D721Med (cell line): ENCODE data around the gene MDH1B.

ENCODE experiments used
- DNase-seq: peaks from one replicate; pipeline ENCODE4 v3.0.0; 2011; ENCODE audit warnings: low spot score; ENCODE audit not compliant: insufficient read length
- FAIRE-seq: peaks from 2 replicates; lab custom pipeline; 2011; peaks lifted over from hg19 to GRCh38; lab: Jason Lieb, UNC
- CTCF ChIP-seq: IDR thresholded peaks from 2 replicates; pipeline ENCODE4 v1.5.1; 2012; ENCODE audit warnings: mild to moderate bottlenecking, control low read depth; ENCODE audit not compliant: insufficient read depth; ENCODE audit errors: missing control alignments

The MDH1B gene

DNA sequence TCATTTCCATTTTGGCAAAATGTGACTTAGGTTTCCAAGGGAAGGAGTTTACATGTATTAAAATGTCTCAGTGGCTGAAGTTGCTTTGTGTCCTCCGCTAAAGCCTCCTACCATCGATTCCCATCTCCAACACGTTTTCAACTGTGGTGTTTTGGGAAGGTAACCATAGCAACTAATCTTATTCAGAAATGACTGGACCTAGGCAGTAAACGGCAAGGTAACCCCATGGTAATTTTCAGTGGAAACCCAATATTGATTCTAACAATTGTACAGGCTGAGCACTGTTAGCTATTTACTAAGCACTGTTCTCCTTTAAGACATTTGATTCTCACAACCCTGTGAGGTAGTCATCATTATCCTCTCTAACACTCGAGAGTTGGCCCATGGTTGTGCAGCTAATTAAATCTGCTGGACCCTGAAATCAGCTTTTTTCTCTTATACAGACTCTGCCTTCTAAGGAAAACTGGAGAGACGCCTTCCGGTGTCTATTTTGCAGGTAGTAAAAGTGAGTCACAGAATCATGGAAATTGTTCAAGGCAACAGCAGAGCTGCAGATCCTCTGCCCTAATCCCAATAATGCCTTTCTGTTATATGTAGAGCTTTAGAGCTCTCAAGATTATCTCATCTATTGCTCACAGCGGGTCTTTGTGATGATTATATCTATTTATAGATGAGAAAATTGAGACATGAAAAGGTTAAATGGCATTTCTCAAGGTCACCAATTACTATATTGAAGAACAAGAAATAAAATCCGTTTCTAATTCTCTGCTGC, 36.5 kb upstream of the MDH1B start:
- peak; percentile 69 for FAIRE-seq
- TF ChIP-seq CTCF, result no peak
- no peak for DNase-seq

GRCh38 chr2:206800506-206801417, 35.6 kb upstream of the MDH1B start:
- FAIRE-seq, result peak; percentile 35
- TF ChIP-seq CTCF, result peak; percentile 73
- no peak for DNase-seq

DNA sequence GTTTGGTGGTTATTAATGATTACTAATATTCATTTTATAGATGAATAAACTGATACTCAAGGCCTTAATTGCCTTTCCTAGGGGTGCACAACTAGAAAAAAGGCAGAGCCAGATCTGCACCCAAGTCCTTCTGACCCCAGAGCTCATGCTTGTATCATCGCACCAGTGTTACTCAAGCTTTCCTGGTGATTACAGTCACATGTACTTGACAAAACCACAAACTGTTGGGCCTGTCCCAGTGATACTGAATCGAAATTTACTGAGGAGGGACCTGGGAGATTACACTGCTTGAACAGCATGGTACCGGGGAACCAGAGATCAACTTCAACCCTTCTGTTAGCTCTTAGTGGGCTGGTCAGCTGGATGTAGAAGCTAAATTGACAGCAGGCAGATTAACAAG, 34.0 kb upstream of the MDH1B start:
- FAIRE-seq (no peak), DNase-seq (no peak)
- TF ChIP-seq CTCF, result no peak

GRCh38 chr2:206798000-206798399, 32.9 kb upstream of the MDH1B start:
- DNase-seq, result no peak
- no peak for FAIRE-seq
- TF ChIP-seq CTCF, result no peak

DNA sequence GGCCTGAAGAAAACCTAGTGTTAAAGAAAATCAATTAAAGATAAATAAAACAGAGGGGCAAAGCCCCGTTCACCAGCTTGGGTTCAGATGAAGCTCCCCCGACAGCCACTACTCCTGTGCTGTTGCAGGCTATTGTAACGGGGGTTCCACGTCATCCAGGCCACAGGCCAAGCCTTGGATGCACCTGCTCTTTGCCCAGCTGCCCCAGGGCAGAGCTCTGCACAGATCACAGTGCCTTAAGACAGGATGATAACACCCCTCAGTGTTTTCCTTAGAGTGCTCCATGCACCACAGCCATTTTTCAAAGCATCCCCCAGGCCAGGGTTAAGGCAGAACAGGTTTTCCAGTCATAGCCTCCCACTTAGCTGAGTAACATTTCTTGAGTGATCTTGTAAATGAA, 32.2 kb upstream of the MDH1B start:
- TF ChIP-seq CTCF, result no peak
- FAIRE-seq, result no peak
- no peak for DNase-seq

GRCh38 chr2:206792645-206793044, 27.5 kb upstream of the MDH1B start:
- FAIRE-seq, result no peak
- TF ChIP-seq CTCF, result no peak
- no peak for DNase-seq
